Osteocyte (in vitro differentiated cells): ENCODE data around the gene CYFIP1. TPM values are rescaled to one million over a fixed set of nuclear protein-coding genes. Genes with fewer than 3 reads are reported as not detected.

ENCODE experiments used
- DNase-seq: peaks from one replicate; pipeline ENCODE4 v3.0.0; 2021; ENCODE audit warnings: mixed read lengths; ENCODE audit not compliant: unreplicated experiment; ENCODE audit errors: extremely low spot score
- H3K27ac Mint-ChIP-seq: one replicate; pipeline ENCODE4 v1.8.0; 2021; ENCODE audit warnings: mild to moderate bottlenecking, mixed read lengths; ENCODE audit not compliant: unreplicated experiment
- H3K27me3 Mint-ChIP-seq: one replicate; pipeline ENCODE4 v1.8.0; 2021; ENCODE audit warnings: mixed read lengths; ENCODE audit not compliant: unreplicated experiment
- H3K36me3 Mint-ChIP-seq: one replicate; pipeline ENCODE4 v1.8.0; 2021; ENCODE audit warnings: mixed read lengths; ENCODE audit not compliant: unreplicated experiment
- H3K4me1 Mint-ChIP-seq: one replicate; pipeline ENCODE4 v1.8.0; 2021; ENCODE audit warnings: mixed read lengths; ENCODE audit not compliant: unreplicated experiment
- H3K4me3 Mint-ChIP-seq: one replicate; pipeline ENCODE4 v1.8.0; 2021; ENCODE audit warnings: mild to moderate bottlenecking, moderate library complexity, mixed read lengths; ENCODE audit not compliant: unreplicated experiment
- H3K9me3 Mint-ChIP-seq: one replicate; pipeline ENCODE4 v1.8.0; 2021; ENCODE audit warnings: mixed read lengths; ENCODE audit not compliant: unreplicated experiment
- total RNA-seq: library from RNA; stranded (reverse); gene quantifications from 2 replicates; pipeline ENCODE4 v1.2.1, GENCODE V29; 2021
- TF ChIP-seq, protein P1 (sequence below): fragments of 200-600 bp; sonication (generic); IDR thresholded peaks from 2 replicates; pipeline ENCODE4 v1.5.0; 2021; ENCODE audit warnings: antibody characterized with exemption, mild to moderate bottlenecking, moderate library complexity

CYFIP1 gene
- total RNA-seq, 1 donor from 2014 or later = 118 TPM

DNA sequence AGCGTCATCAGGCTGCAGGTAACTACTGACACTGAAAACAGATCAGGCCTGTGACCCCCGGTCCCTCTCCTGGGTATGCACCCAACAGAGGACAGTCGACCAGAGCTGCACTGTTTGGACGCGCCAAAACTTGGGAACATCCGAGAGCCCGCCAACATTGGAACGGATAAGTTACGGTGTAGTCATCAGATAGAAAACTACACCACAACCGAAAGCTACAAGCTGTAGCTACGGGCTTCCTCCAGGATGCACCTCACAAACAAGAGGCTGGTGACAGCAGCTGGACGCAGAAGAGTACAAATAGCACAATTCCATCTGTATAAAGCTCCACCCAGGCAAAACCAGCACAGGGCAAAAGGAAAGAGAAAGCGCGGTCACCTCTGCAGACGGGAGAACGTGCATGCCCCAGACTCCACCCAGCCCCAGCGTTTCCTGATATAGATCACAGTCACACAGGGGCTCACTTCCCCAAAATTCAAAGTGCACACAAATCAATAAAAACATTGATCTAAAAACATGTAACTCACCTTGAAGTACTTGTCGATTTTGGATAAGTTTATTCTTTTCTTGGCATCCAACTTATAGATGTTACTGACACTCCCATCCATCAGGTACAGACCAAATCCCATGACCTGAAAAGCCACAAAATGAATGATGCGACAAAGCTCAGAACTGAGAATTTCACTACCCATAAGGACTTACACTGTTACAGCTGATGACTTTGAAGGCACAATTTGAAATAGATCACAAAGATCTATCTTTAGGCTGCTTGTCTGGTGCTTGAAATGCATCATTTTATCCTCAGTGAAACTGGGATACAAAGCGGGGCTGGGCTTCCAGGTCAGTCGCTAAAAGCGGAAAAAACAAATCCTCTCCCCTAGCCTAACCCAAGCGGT lies 43.3 kb downstream of the CYFIP1 start:
- Mint-ChIP-seq H3K27ac (no peak overlapping the region), H3K27me3 (no peaks in the 10 kb centered on the region), H3K36me3 (peaks cover 43% of the 10 kb centered on the region), H3K4me3 (no peak overlapping the region), H3K9me3 (no peaks in the 10 kb centered on the region), H3K4me1 (no peaks in the 10 kb centered on the region)
- no peak for DNase-seq
- TF ChIP-seq, protein P1, sequence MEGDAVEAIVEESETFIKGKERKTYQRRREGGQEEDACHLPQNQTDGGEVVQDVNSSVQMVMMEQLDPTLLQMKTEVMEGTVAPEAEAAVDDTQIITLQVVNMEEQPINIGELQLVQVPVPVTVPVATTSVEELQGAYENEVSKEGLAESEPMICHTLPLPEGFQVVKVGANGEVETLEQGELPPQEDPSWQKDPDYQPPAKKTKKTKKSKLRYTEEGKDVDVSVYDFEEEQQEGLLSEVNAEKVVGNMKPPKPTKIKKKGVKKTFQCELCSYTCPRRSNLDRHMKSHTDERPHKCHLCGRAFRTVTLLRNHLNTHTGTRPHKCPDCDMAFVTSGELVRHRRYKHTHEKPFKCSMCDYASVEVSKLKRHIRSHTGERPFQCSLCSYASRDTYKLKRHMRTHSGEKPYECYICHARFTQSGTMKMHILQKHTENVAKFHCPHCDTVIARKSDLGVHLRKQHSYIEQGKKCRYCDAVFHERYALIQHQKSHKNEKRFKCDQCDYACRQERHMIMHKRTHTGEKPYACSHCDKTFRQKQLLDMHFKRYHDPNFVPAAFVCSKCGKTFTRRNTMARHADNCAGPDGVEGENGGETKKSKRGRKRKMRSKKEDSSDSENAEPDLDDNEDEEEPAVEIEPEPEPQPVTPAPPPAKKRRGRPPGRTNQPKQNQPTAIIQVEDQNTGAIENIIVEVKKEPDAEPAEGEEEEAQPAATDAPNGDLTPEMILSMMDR = no peak

- no peak for DNase-seq
- Mint-ChIP-seq H3K4me3 (no peak overlapping the region), H3K9me3 (no peaks in the 10 kb centered on the region), H3K36me3 (peaks cover 39% of the 10 kb centered on the region), H3K27me3 (no peaks in the 10 kb centered on the region), H3K4me1 (no peaks in the 10 kb centered on the region), H3K27ac (no peak overlapping the region)
- TF ChIP-seq, protein P1 = no peak
Measured at GRCh38 chr15:22933641-22934061, 46.5 kb downstream of the CYFIP1 start.

GRCh38 chr15:22931784-22932536 lies 48.2 kb downstream of the CYFIP1 start:
- TF ChIP-seq, protein P1 = no peak
- no peak overlapping the region for H3K4me3 Mint-ChIP-seq
- no peaks in the 10 kb centered on the region for H3K9me3 Mint-ChIP-seq
- no peak overlapping the region for H3K27ac Mint-ChIP-seq
- peaks cover 33% of the 10 kb centered on the region for H3K36me3 Mint-ChIP-seq
- H3K4me1 Mint-ChIP-seq = no peaks in the 10 kb centered on the region
- H3K27me3 Mint-ChIP-seq = no peaks in the 10 kb centered on the region
- DNase-seq = no peak

- Mint-ChIP-seq H3K9me3 (no peaks in the 10 kb centered on the region), H3K36me3 (peaks cover 27% of the 10 kb centered on the region), H3K4me1 (no peaks in the 10 kb centered on the region), H3K4me3 (no peak overlapping the region), H3K27ac (no peak overlapping the region), H3K27me3 (no peaks in the 10 kb centered on the region)
- DNase-seq = no peak
- TF ChIP-seq, protein P1 = no peak
Measured at GRCh38 chr15:22930782-22931484, 49.2 kb downstream of the CYFIP1 start.
